Neuronal stem cell (in vitro differentiated cells): ENCODE results near the gene RAD51C.
A peak's percentile ranks its signal among the peaks of the same experiment; 100 is the strongest.

ENCODE experiments used
- DNase-seq: peaks from one replicate; pipeline ENCODE4 v3.0.0-alpha.2; 2013; ENCODE audit warnings: low spot score
- H2AFZ ChIP-seq: one replicate; pipeline ENCODE4 v1.6.1; 2013; ENCODE audit warnings: mild to moderate bottlenecking, low read length, inconsistent platforms
- H2AK5ac ChIP-seq: 2 replicates; pipeline ENCODE4 v1.6.1; 2013; ENCODE audit warnings: low read depth, mild to moderate bottlenecking, inconsistent platforms, low read length, moderate library complexity, mixed read lengths
- H2BK120ac ChIP-seq: 2 replicates; pipeline ENCODE4 v1.6.1; 2013; ENCODE audit warnings: low read depth, mild to moderate bottlenecking, inconsistent platforms, low read length, moderate library complexity, mixed read lengths
- H2BK12ac ChIP-seq: one replicate; pipeline ENCODE4 v1.6.1; 2013; ENCODE audit warnings: low read length, inconsistent platforms
- H2BK15ac ChIP-seq: 2 replicates; pipeline ENCODE4 v1.6.1; 2013; ENCODE audit warnings: mild to moderate bottlenecking, low read length, inconsistent platforms, mixed read lengths
- H2BK5ac ChIP-seq: one replicate; pipeline ENCODE4 v1.6.1; 2013; ENCODE audit warnings: inconsistent platforms, mild to moderate bottlenecking, low read length, moderate library complexity
- H3K14ac ChIP-seq: one replicate; pipeline ENCODE4 v1.6.1; 2013; ENCODE audit warnings: low read length, inconsistent platforms
- H3K18ac ChIP-seq: 2 replicates; pipeline ENCODE4 v1.6.1; 2013; ENCODE audit warnings: low read length, inconsistent platforms
- H3K23ac ChIP-seq: 2 replicates; pipeline ENCODE4 v1.6.1; 2013; ENCODE audit warnings: low read depth, mild to moderate bottlenecking, mixed read lengths, low read length, inconsistent platforms; ENCODE audit not compliant: poor library complexity
- H3K27ac ChIP-seq: replicated peaks from 3 replicates; pipeline ENCODE4 v1.5.1; 2013; ENCODE audit warnings: low read length, inconsistent platforms
- H3K27me3 ChIP-seq, 3 experiments: 2 replicates each; pipeline ENCODE4 v1.6.1; 2013; ENCODE audit warnings: low read length in 3 of 3, mild to moderate bottlenecking in 2 of 3, inconsistent platforms in 1 of 3, low read depth in 1 of 3, mixed read lengths in 1 of 3, moderate library complexity in 1 of 3; ENCODE audit not compliant: control insufficient read depth in 3 of 3, insufficient read depth in 3 of 3
- H3K36me3 ChIP-seq, 2 donors: replicated peaks in 1 of 2; 2 replicates each; pipeline ENCODE4 v1.6.1; 2013; ENCODE audit warnings: low read length in 2 of 2; ENCODE audit not compliant: control insufficient read depth in 2 of 2, insufficient read depth in 2 of 2
- H3K4ac ChIP-seq: 2 replicates; pipeline ENCODE4 v1.6.1; 2013; ENCODE audit warnings: inconsistent platforms, mild to moderate bottlenecking, low read length, moderate library complexity
- H3K4me1 ChIP-seq, 2 donors: 1 replicate in 1 of 2; 2 replicates in 1 of 2; pipeline ENCODE4 v1.6.1; 2013; ENCODE audit warnings: low read length in 2 of 2, low read depth in 1 of 2; ENCODE audit not compliant: control insufficient read depth in 2 of 2, insufficient read depth in 1 of 2
- H3K4me2 ChIP-seq: one replicate; pipeline ENCODE4 v1.6.1; 2013; ENCODE audit warnings: mild to moderate bottlenecking, low read length, inconsistent platforms; ENCODE audit not compliant: insufficient read depth, poor library complexity, severe bottlenecking
- H3K4me3 ChIP-seq, 2 donors: 2 replicates each; pipeline ENCODE4 v1.5.1; 2013; ENCODE audit warnings: low read length in 2 of 2, mild to moderate bottlenecking in 2 of 2, inconsistent platforms in 1 of 2, moderate library complexity in 1 of 2
- H3K79me1 ChIP-seq: one replicate; pipeline ENCODE4 v1.6.1; 2013; ENCODE audit warnings: low read depth, mild to moderate bottlenecking, inconsistent platforms, low read length, moderate library complexity
- H3K9ac ChIP-seq: one replicate; pipeline ENCODE4 v1.6.1; 2013; ENCODE audit warnings: mild to moderate bottlenecking, low read depth, low read length, inconsistent platforms; ENCODE audit not compliant: poor library complexity
- H3K9me3 ChIP-seq, 2 donors: replicated peaks in 1 of 2; 2 replicates each; pipeline versions ENCODE3 to v1.6.1; 2013; ENCODE audit warnings: low read length in 2 of 2, mild to moderate bottlenecking in 2 of 2, inconsistent platforms in 1 of 2, low read depth in 1 of 2, mixed read lengths in 1 of 2, moderate library complexity in 1 of 2; ENCODE audit not compliant: control insufficient read depth in 2 of 2, insufficient read depth in 1 of 2
- H4K8ac ChIP-seq: one replicate; pipeline ENCODE4 v1.6.1; 2013; ENCODE audit warnings: low read depth, mild to moderate bottlenecking, inconsistent platforms, low read length, moderate library complexity
- H4K91ac ChIP-seq: one replicate; pipeline ENCODE4 v1.6.1; 2013; ENCODE audit warnings: low read length, low read depth, mild to moderate bottlenecking, inconsistent platforms; ENCODE audit not compliant: poor library complexity
- WGBS, 2 donors: extraction: QIAGEN DNeasy Blood & Tissue Kit; methylation state at CpG; one replicate each; pipeline ENCODE4 v1.1.7; 2013; ENCODE audit warnings: missing lambda C conversion rate in 2 of 2, mixed read lengths in 1 of 2; ENCODE audit not compliant: insufficient read length in 2 of 2, insufficient replicate concordance in 1 of 2; ENCODE audit errors: extremely low coverage in 2 of 2; 5-methylcytosine and 5-hydroxymethylcytosine counted together

The RAD51C gene

GRCh38 chr17:58703137-58703915, 10.9 kb downstream of the RAD51C start:
- no peaks in the 10 kb centered on the region for H3K4me1 ChIP-seq
- no peak overlapping the region for H4K8ac ChIP-seq
- H3K23ac ChIP-seq, result no peak overlapping the region
- no peak overlapping the region for H3K27ac ChIP-seq
- no peak overlapping the region for H2AK5ac ChIP-seq
- peaks cover 3 to 71% of the 10 kb centered on the region in 2 donors for H3K36me3 ChIP-seq
- no peak overlapping the region for H2BK15ac ChIP-seq
- DNase-seq, result no peak
- no peak overlapping the region for H2BK5ac ChIP-seq
- no peak overlapping the region for H2BK120ac ChIP-seq
- H4K91ac ChIP-seq, result no peak overlapping the region
- no peaks in the 10 kb centered on the region for H3K9me3 ChIP-seq
- no peak overlapping the region for H3K14ac ChIP-seq
- H3K4me2 ChIP-seq, result no peak overlapping the region
- no peaks in the 10 kb centered on the region for H3K79me1 ChIP-seq
- no peaks in the 10 kb centered on the region for H3K27me3 ChIP-seq
- no peak overlapping the region for H3K18ac ChIP-seq
- WGBS, 2 donors, result no CpG with 5 or more reads among the region's 4 CpGs
- H2AFZ ChIP-seq, result no peak overlapping the region
- H3K4me3 ChIP-seq, result no peak overlapping the region
- no peak overlapping the region for H3K4ac ChIP-seq
- H3K9ac ChIP-seq, result no peak overlapping the region
- H2BK12ac ChIP-seq, result no peak overlapping the region

- Histone ChIP-seq H3K4me3 (no peak overlapping the region), H3K4me1 (no peaks in the 10 kb centered on the region), H3K4me2 (no peak overlapping the region), H3K9me3 (no peaks in the 10 kb centered on the region), H3K14ac (no peak overlapping the region), H3K36me3 (peaks cover 3 to 71% of the 10 kb centered on the region in 2 donors), H3K9ac (no peak overlapping the region), H2BK120ac (no peak overlapping the region), H4K91ac (no peak overlapping the region), H3K79me1 (no peaks in the 10 kb centered on the region), H4K8ac (no peak overlapping the region), H2AFZ (no peak overlapping the region), H2AK5ac (no peak overlapping the region), H2BK12ac (no peak overlapping the region), H3K18ac (no peak overlapping the region), H2BK15ac (no peak overlapping the region), H3K27ac (no peak overlapping the region), H3K27me3 (no peaks in the 10 kb centered on the region), H3K4ac (no peak overlapping the region), H3K23ac (no peak overlapping the region), H2BK5ac (no peak overlapping the region)
- WGBS, 2 donors, result no CpG with 5 or more reads among the region's 2 CpGs
- no peak for DNase-seq
Observed at GRCh38 chr17:58703916-58704286, 11.5 kb downstream of the RAD51C start.

- Histone ChIP-seq H2BK15ac (no peak overlapping the region), H3K36me3 (peaks cover 0 to 71% of the 10 kb centered on the region in 2 donors), H3K27me3 (no peaks in the 10 kb centered on the region), H3K27ac (no peak overlapping the region), H3K9ac (no peak overlapping the region), H3K23ac (no peak overlapping the region), H2BK5ac (no peak overlapping the region), H3K9me3 (no peaks in the 10 kb centered on the region), H2BK12ac (no peak overlapping the region), H4K8ac (no peak overlapping the region), H2AFZ (no peak overlapping the region), H4K91ac (no peak overlapping the region), H2AK5ac (no peak overlapping the region), H3K4me1 (no peaks in the 10 kb centered on the region), H3K18ac (no peak overlapping the region), H2BK120ac (no peak overlapping the region), H3K14ac (no peak overlapping the region), H3K79me1 (no peaks in the 10 kb centered on the region), H3K4me3 (no peak overlapping the region), H3K4ac (no peak overlapping the region), H3K4me2 (no peak overlapping the region)
- WGBS, 2 donors, result no CpG with 5 or more reads among the region's 3 CpGs
- no peak for DNase-seq
Observed at GRCh38 chr17:58706351-58707140, 14.1 kb downstream of the RAD51C start.

- Histone ChIP-seq H3K9ac (no peak overlapping the region), H2BK5ac (no peak overlapping the region), H3K18ac (no peak overlapping the region), H2BK12ac (no peak overlapping the region), H3K36me3 (peaks cover 0 to 61% of the 10 kb centered on the region in 2 donors), H4K8ac (no peak overlapping the region), H3K23ac (no peak overlapping the region), H2AK5ac (no peak overlapping the region), H2BK15ac (no peak overlapping the region), H3K27ac (no peak overlapping the region), H3K4me2 (no peak overlapping the region), H3K79me1 (no peaks in the 10 kb centered on the region), H3K14ac (no peak overlapping the region), H3K4me1 (no peaks in the 10 kb centered on the region), H2AFZ (no peak overlapping the region), H2BK120ac (no peak overlapping the region), H4K91ac (no peak overlapping the region), H3K4ac (no peak overlapping the region), H3K9me3 (no peaks in the 10 kb centered on the region), H3K4me3 (no peak overlapping the region), H3K27me3 (no peaks in the 10 kb centered on the region)
- DNase-seq, result peak; percentile 46
- no CpG with 5 or more reads among the region's 4 CpGs for WGBS, 2 donors
Observed at GRCh38 chr17:58710948-58711552, 18.6 kb downstream of the RAD51C start.
